ENCODE data around the gene LPP.

- TF ChIP-seq, protein P1, sequence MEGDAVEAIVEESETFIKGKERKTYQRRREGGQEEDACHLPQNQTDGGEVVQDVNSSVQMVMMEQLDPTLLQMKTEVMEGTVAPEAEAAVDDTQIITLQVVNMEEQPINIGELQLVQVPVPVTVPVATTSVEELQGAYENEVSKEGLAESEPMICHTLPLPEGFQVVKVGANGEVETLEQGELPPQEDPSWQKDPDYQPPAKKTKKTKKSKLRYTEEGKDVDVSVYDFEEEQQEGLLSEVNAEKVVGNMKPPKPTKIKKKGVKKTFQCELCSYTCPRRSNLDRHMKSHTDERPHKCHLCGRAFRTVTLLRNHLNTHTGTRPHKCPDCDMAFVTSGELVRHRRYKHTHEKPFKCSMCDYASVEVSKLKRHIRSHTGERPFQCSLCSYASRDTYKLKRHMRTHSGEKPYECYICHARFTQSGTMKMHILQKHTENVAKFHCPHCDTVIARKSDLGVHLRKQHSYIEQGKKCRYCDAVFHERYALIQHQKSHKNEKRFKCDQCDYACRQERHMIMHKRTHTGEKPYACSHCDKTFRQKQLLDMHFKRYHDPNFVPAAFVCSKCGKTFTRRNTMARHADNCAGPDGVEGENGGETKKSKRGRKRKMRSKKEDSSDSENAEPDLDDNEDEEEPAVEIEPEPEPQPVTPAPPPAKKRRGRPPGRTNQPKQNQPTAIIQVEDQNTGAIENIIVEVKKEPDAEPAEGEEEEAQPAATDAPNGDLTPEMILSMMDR (IDR thresholded peaks at IDR 0.05) = no peak
- no peak for TF ChIP-seq POLR2A (IDR thresholded peaks at IDR 0.05)
These were observed 44.9 kb downstream of the LPP start for GRCh38 chr3:188198760-188199327.

All from tibial nerve (tissue), 3 donors.